Measurements from ENCODE around the gene BABAM2.
"Not testable (repeated sequence)": the region's sequence is repeated elsewhere in the genome, so short reads cannot be mapped to it uniquely, and the experiment has no call there.

Gene BABAM2

GRCh38 chr2:28361991-28362710 is 471.6 kb downstream of the BABAM2 start:
- DNase-seq (ENCODE audit: low spot score): no peak

- DNase-seq (ENCODE audit: low spot score): no peak
These were observed 472.5 kb downstream of the BABAM2 start for GRCh38 chr2:28362991-28363521.

GRCh38 chr2:28363686-28364280 is 473.3 kb downstream of the BABAM2 start:
- DNase-seq (ENCODE audit: low spot score): no peak

GRCh38 chr2:28364610-28365009 is 474.1 kb downstream of the BABAM2 start:
- no peak for DNase-seq (ENCODE audit: low spot score)

GRCh38 chr2:28365158-28365557 is 474.6 kb downstream of the BABAM2 start:
- no peak for DNase-seq (ENCODE audit: low spot score)

- no peak for DNase-seq (ENCODE audit: low spot score)
These were observed 475.6 kb downstream of the BABAM2 start for GRCh38 chr2:28366149-28366495.

GRCh38 chr2:28366496-28367282 is 476.2 kb downstream of the BABAM2 start:
- DNase-seq (ENCODE audit: low spot score): no peak

- DNase-seq (ENCODE audit: low spot score): no peak
These were observed 477.3 kb downstream of the BABAM2 start for GRCh38 chr2:28367667-28368356.

GRCh38 chr2:28368357-28368798 is 477.8 kb downstream of the BABAM2 start:
- DNase-seq (ENCODE audit: low spot score): no peak

- DNase-seq (ENCODE audit: low spot score): no peak
These were observed 478.8 kb downstream of the BABAM2 start for GRCh38 chr2:28369358-28369757.

GRCh38 chr2:28370354-28370753 is 479.8 kb downstream of the BABAM2 start:
- no peak for DNase-seq (ENCODE audit: low spot score)

- DNase-seq (ENCODE audit: low spot score): not testable (repeated sequence)
These were observed 481.2 kb downstream of the BABAM2 start for GRCh38 chr2:28371728-28372127.

- no peak for DNase-seq (ENCODE audit: low spot score)
These were observed 483.3 kb downstream of the BABAM2 start for GRCh38 chr2:28373854-28374253.

GRCh38 chr2:28374331-28374730 is 483.8 kb downstream of the BABAM2 start:
- no peak for DNase-seq (ENCODE audit: low spot score)

- no peak for DNase-seq (ENCODE audit: low spot score)
These were observed 484.7 kb downstream of the BABAM2 start for GRCh38 chr2:28375236-28375635.

- DNase-seq (ENCODE audit: low spot score): no peak
These were observed 485.5 kb downstream of the BABAM2 start for GRCh38 chr2:28375742-28376631.

- DNase-seq (ENCODE audit: low spot score): no peak
These were observed 486.8 kb downstream of the BABAM2 start for GRCh38 chr2:28377195-28377816.

GRCh38 chr2:28377984-28378678 is 487.6 kb downstream of the BABAM2 start:
- no peak for DNase-seq (ENCODE audit: low spot score)

GRCh38 chr2:28378679-28379584 is 488.4 kb downstream of the BABAM2 start:
- DNase-seq (ENCODE audit: low spot score): no peak

Data from GM03348 (cell line).